ENCODE measurements around the gene CACNA1S. TPM values are rescaled to one million over a fixed set of nuclear protein-coding genes. Genes with fewer than 3 reads are reported as not detected.
A peak's percentile ranks its signal among the peaks of the same experiment; 100 is the strongest.

Gene CACNA1S
- polyA plus RNA-seq, 10 donors = 21.3 to 56.2 (median 40.1) TPM

DNA sequence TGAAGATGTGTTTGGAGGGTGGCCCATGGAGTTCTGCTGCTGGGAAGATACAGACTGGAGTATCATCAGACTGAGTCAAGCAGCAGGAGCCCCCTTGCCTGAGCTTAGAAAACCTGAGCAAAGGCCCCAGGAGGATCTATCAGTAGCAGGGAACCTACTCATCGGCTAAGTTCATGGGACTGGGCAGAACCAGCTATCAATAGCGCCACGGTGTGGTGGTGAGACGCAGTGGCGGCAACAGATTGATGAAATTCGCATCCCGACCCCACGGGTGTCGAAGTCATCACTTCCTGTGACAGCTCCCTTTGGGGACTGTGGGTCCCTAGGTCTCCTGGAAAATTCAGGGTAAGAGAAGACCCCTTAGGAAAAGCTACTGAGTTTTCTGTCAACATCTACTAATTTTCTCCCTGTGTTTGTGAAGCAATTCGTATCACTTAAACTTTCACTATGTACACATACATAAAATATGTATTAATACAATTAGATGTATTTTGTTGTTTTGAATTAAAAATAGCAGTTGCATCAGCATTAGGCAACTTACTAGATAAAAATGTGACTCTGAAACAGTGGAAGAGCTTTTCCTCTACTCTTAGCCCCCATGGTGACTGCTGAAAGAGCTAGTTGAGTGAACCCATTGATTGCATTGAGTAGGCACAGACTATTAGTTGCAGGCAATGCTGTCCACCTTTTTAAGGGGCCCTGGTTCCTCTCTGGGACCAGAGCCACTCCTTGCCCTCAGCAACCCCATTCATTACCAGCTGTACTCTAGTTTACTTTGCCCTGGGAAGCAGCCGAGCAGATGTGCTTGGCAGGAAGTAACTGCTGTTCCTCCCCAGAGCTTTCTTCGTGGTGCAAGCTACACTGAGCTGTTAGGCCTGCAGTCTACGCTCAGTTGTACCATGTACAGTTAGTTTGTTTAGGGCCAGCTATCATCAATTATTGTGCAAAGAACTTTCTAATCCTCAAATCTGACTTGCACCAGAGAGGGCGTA is 7.3 kb upstream of the CACNA1S start:
- peak in 1 of 3 donors; percentile 80 for DNase-seq

DNA sequence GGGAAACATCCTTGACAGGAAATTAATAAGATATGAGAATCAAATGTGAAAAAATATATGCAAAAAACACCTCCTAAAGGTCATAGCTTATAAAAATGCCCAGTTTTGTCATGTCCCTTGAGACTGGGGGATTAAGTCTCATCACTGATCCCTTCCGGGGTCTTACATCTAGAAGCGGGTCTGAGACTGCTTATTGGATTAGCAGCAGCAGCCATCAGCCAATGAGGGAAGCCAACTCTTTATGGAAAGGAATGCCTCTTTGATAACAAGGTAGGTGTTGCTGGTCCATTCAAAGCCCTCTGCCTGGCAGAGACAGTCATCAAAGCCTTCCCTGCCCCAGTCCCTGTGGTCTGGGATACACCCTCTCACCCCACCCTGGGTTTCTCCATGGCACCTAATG is 3.9 kb upstream of the CACNA1S start:
- DNase-seq = no peak

DNA sequence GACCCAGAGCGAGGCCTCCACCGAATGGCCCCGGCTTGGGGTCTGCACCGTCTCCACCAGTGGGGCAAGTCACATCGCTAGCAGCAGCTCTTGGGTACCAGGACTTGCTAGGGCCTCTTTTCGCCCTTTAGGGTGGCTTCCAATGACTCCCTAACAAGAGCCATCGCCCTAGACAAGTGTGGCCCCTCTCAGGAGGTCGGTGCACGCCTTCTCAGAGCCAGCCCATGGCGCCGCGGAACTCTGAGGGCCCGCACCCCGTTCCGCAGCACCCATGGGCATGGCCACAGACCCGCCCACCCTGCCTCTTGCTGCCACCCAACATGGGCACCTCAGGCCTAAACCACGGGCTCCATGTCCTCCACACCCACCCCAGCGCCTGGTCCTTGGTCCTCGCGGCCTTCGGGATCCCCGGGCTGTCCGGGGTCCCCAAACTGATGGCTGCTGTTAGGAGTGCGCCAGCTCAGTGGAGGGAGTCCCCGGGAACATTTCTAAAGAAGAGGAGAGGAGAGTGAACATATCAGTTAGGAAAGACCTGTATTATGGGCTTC is 3.2 kb upstream of the CACNA1S start:
- DNase-seq = no peak

DNA sequence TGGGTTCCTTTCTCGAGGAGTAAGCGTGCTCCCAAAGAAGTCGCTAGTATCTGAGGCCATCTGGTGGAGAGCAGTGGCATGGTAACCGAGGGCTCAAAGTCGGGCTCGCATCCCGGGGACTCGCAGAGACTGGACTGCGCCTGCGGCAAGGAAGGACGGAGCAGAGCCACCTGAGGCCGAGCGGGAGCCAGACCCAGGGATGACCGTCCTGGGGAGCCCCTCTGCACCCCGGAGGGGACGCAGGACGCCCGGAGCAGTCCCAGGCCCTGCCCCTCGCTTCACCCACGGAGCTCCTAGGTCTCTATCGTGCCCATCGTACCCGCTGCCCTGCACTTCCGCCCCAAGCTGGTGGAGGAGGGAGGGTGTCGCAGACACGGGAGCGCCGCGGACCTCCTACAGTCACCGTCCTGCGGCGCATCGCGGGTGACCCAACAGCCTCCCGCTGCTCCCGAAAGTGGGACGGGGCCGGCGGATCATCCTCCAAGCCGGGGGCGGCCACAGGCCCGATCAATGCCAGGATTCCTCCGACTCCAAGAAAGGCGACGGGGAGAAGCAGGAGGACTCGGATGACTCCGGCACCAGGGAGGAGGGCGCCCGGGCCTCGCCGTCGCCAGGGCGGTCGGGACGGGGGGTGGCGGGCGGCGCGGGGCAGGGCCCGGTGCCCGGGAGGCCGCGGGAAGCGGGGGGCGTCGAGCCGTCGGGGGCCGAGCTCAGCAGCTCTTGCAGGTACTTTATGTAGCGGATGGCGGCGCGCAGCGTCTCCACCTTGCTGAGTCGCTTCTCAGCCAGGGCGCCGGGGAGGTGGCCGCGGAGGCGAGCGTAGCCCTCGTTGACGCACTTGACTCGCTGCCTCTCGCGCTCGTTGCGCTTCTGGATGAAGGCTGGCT is 2.3 kb upstream of the CACNA1S start:
- DNase-seq = peak; percentile 89 to 96 (median 94)

DNA sequence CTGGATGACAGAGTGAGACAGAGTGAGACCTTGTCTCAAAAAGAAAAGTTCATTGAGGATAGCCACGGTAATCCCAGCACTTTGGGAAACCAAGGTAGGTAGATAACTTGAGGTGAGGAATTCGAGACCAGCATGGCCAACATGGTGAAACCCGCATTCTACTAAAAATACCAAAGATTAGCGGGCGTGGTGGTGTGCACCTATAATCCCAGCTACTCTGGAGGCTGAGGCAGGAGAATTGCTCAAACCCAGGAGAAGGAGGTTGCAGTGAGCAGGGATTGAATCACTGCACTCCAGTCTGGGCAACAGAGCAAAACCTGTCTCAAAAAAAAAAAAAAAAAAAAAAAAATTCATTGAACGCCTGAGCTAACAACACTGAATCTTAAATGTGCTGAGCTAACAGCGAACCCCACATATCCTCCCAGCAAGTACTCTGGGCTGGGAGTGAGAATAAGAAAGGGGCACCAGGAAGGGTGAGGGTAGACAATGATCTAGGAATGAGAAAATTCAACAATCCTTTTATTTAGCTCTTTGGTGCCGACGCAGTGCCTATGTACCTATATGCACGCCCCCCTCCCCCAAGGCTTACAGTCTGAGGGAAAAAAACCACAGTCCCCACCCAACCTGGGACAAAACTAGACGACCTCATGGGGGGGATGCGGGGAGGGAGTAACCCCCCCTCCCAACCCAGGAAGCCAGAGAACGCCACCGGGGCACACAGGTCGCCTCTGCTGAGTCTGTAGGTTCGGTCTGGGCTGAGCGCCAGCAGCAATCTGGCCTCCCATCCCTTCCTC is 1.4 kb upstream of the CACNA1S start:
- no peak for DNase-seq

DNA sequence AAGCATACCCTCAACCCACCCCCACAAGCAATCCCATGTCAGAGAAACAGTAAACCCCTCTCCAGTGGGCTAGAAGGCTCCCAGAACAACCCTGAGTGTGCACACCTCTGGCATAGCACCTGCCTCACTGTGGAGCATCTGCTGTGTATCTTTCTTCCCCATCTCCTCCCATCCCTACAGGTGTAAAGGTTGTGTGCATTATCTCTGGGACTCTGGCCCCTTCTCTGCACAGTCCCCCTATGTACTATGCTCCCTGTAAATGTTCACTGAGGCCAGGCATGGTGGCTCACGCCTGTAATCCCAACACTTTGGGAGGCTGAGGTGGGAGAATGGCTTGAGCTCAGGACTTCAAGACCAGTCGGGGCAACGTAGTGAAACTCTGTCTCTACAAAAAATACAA is 700 bp upstream of the CACNA1S start:
- DNase-seq = no peak

DNA sequence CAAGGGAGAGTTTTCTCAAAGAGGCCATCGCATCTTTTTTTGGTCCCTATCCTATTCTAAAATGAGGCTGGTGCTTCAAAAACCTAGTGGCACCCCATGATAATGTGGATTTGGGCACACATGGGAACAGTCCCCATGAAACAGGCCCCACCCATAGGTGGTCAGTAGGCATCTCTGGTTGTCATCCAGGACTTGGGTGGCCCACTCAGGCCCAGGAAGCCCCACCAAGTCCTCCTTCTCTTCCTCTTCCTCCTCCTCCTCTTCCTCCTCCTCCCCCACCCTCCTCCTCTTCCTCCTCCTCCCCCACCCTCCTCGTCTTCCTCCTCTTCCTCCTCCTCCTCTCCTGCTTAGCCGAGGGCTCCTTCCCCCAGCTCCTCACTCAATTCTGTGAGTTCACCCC is 554 bp downstream of the CACNA1S start:
- DNase-seq = no peak

DNA sequence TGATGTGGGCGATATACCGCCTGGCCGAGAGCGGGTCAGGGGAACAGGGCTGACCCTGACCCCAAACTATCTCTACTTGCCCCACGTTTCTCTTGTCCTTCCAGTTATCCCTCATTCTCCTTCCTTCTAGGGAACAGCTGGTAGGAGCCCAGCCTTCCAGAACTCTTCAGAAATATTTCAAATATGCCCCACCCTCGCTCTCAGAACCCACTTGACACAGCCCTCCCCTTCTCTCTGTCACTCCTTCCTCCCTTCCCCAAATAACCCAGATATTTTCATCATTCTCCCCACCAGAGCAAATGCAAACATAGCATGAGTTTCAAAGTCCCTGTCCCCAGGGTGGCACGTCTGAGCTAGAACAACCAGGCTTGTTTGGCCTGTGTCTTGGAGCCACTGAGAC is 1.1 kb downstream of the CACNA1S start:
- no peak for DNase-seq

DNA sequence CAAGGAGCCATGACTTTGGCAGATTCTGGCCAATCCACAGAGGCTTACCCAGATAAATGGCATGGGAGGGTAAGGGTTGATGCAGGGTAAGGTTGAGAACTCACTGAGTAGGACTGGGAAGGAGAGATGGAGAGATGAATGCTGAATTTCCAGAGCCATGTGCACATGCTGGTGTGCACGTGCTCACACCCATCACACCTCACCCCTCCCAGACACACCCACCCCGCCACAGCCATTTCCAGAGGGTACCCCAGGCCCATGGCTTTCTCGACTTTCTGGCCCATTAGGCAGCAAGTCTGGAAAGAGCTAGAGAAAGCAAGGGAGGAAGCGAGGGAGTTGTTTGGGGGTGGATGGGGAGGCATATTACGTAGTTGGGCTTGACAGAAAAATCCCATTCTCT is 1.6 kb downstream of the CACNA1S start:
- no peak for DNase-seq

DNA sequence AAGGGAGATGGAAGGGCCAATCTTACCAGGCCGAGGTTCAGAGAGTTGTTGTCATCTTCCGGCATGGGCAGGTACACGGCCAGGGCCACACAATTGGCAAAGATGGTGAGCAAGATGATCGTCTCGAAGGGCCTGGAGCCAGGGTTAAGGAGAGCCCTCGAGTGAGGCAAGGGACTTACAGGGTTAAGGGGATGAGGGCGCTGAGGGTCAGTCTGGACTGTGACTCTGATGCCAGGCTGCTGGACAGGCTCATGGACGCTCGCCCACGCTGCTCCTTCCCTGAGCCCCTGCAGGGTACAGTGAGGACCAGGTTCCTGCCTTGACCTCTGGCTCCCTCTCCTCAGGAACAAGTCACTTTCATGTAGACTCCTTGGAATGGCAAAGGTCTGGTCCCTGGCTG is 2.1 kb downstream of the CACNA1S start:
- DNase-seq = no peak

DNA sequence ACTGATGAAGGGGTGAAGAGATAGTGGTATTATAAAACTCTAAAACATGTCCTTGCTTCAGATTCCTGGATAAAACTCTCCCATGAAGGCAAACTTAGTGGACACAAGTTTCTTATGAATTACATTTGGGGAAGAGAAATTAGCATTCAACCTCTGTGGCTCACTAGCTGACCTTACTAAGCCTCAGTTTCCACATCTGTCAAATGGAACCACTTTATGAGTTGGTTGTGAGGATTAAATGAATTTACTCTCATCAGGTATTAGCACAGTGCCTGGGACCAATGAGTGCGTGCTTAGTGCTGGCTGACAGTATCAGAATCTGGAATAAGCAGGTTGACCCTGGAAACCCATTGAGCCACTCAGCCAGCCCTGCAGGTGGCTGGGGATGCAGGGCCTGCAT is 2.6 kb downstream of the CACNA1S start:
- no peak for DNase-seq

DNA sequence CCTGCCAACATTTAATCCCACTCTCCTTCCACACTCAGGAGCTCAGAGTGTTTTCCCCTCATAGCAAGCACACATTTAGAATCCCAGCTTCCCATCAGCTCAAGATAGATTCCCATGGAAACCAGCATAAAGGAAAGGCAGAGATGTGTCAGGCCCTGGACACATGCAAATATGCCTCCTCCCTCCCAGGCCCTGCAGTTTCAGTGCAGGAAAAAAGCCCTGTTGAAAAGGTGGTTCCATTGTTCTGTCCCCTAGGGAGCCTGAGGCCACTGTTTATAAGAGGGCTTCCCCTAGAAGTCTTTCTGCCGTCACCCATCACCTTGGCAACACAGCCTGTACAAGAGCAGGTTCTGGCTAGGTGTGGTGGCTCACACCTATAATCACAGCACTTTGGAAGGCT is 3.6 kb downstream of the CACNA1S start:
- no peak for DNase-seq

DNA sequence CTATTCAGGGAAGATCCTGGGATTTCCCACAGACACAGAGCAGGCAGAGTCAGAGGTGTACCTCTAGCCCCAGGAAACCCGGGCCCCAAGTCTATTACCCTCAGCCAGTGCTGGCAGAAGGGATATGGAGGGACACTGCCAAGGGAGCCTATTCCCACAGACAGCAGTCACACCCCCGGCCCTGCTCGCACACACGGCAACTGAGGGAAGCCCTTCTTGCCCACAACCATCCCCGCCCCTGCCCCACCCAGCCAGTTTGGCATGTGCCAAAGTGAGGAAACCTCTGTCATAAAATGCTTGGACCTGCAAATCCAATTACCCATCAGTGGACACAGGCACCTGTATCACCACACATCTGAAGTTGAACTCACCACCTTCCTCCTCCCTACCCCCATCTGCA is 6.5 kb downstream of the CACNA1S start:
- DNase-seq = no peak

DNA sequence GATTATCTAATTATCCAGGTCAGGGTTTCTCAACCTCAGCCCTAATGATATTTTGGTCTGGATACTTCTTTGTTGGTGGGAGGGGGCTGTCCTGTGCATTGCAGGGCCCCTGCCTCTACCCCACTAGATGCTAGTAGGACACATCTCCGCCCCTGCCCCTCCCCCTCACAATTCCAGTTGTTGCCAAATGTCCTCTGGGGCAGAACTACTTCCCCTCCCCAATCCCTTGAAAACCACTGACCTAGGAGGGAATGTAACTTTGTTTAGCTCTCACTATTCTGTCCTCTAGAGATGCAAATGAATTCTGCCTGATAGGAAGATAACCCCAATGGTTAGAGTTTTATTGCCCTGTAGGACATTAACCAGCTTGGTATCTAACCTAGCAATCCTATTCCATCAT is 8.1 kb downstream of the CACNA1S start:
- DNase-seq = no peak

DNA sequence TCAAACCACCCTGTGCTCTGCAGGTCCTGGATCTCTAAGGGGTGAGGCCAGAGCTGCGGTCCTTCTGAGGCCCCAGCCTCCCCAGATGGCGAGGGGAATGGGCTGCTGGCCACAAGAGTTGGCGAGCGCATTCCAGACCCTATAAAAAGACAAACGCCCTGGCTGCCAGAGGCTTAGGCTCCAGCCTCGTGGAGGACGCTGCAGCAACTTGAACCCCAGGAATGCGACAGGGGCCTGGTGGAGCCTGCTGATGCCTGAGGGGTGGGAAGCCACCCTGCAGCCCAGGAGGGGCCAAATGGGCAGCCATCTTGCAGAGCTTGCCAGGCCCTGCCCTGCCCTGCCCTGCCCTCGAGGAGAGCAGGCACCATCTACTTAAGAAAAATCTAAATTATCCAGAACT is 8.6 kb downstream of the CACNA1S start:
- peak in 1 of 3 donors; percentile 42 for DNase-seq

DNA sequence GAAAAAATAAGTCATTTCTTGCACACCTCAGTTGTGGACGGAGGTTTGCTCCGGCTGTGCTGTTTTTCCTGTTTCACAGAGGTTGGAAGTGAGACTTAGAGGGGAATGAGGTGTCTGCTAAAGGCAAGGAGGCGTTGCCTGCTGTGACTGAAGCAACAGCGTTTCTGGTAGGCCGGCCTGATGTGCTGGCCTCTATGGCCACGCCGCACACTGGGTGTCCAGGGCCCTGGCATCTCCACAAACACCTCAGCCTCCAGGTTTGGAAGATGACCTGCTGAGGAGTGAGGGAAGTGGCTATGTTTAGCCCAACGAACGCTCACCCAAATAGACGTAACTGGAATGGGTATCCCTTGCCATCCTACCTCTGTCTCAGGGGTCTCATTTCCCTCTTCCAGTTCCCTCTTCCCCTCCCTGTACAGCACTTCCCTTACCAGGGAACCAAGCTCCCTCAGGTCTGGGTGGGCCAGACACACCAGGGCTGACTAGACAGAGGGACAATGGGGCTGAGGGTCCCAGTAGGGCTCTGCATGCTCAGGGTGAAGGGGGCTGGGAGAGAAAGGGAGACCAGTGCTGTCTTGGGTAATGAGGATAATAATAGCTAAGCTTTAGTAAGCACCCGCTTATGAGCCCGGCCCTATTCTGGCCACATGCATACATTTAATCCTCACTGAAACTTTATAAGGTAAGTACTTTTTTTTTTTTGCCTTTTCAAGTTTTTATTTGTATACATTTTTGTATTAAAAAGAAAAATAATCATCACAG is 11.9 kb downstream of the CACNA1S start:
- DNase-seq = no peak

DNA sequence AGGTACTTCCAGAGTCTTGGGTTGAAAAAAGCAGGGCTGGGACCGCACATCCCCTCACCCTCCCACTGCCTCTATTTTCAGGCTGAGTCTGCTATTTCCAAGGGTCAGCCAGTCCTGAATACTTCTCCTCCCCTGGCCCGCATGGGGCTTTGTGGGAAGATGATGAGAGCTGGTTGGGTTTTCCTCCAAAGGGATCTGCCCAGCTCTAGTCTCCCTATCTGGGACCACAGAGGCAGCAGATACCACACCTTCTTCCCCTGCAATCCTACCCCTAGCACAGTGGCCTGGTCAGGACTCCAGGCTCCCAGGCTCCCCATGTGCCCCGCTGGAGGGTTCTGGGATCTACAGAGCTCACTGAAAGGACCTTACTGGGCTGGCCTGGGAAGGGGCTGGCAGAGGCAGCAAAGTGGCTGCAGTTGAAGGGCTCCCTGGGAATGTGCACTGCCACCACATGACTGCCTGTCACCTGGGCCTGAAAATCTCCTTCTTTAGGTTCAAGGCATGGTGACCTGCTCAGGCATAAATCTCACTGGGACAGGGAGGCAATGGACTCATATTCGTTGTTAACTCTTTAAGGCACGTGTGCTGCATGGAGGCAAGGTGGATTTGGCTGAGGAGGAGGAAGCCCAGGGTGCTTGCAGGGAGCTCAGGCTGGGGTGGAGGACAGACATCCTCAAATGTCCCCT is 13.1 kb downstream of the CACNA1S start:
- no peak for DNase-seq

DNA sequence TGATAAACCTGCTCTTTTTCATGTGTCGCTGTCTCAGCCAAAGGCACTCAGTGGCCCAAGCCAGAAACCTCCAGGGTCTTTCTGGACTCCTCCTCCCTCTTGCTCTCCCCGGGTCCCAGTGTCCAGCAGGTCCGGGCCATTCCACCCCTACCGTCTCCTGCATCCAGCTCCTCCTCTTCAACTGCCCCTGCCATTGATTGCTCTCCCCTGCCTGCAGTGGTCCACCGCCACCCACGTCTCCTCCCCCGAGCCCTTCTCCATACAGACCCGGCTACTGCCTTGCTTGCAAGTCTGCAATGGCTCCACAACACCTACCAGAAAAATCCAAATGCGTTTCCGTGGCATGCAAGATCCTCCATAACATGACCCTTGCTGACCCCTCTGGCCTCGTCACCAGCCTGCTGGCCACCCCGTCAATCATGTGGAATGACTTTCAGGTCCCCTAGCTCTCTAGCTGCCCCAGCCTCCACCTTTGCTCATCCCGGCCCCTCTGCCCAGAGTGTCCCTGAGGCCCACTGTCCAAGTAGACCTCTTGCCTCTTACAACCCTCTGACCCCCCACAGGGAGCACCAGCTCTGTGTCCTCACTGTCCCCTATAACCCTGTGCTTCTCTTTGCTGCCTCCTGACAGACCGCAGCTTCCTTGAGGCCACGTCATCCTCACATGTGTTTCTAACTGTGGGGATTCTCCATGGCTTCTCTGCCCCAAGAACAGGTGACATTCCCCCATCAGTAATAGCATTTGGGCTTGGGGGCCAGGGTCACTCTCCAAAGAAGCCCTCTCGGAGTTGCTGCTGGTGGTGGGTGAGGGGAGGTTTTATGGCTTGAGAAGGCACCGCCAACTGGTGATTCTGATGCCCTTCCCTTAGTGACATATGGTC is 15.0 kb downstream of the CACNA1S start:
- no peak for DNase-seq

DNA sequence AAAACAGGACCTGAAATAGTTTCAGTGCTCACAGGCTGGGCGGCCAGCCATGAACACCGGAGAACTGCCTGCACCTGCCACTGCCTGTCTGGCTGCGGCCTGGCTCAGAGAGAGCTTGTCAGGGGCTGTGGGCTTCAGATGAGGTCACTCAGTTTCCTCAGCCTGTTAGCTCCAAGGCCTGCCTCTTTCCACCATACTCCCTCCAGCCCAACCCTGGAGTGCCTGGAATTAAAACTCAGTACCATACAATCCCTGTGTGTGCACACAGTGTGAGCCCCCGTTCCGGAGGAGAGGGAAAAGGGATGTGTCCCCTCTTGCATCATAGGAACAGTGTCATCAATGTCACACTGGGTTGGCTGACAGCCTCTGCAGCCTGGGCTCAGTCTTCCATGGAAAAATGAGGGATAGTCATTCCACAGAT is 16.2 kb downstream of the CACNA1S start:
- peak; percentile 61 to 77 (median 73) for DNase-seq
